ENCODE data around the gene FAR2. TPM values are rescaled to one million over a fixed set of nuclear protein-coding genes. Genes with fewer than 3 reads are reported as not detected.
"Not testable (repeated sequence)": the region's sequence is repeated elsewhere in the genome, so short reads cannot be mapped to it uniquely, and the experiment has no call there.

FAR2 gene
- total RNA-seq, 2 experiments from 2014 or later, result 7.8 to 8.1 TPM

- Mint-ChIP-seq H3K4me1 (peaks cover 15% of the 10 kb centered on the region), H3K4me3 (no peak overlapping the region), H3K27me3 (no peaks in the 10 kb centered on the region), H3K27ac (no peak overlapping the region), H3K9me3 (ENCODE audit: low read depth) (no peaks in the 10 kb centered on the region), H3K36me3 (ENCODE audit: low read depth) (no peaks in the 10 kb centered on the region)
- ATAC-seq (no peak), DNase-seq (no peak)
- CTCF ChIA-PET, result no interaction called here
- POLR2A ChIA-PET, result no interaction called here
- intact Hi-C loops (cut with DNase I, micrococcal nuclease), result no loop called here
These were observed 8.4 kb downstream of the FAR2 start for GRCh38 chr12:29157486-29157946.

- ChIA-PET CTCF (no interaction called here), POLR2A (no interaction called here)
- peaks cover 15% of the 10 kb centered on the region for H3K4me1 Mint-ChIP-seq
- no peak overlapping the region for H3K4me3 Mint-ChIP-seq
- intact Hi-C loops (cut with DNase I, micrococcal nuclease), result no loop called here
- DNase-seq (no peak), ATAC-seq (no peak)
- H3K36me3 Mint-ChIP-seq (ENCODE audit: low read depth), result no peaks in the 10 kb centered on the region
- H3K27ac Mint-ChIP-seq, result no peak overlapping the region
- H3K27me3 Mint-ChIP-seq, result no peaks in the 10 kb centered on the region
- no peaks in the 10 kb centered on the region for H3K9me3 Mint-ChIP-seq (ENCODE audit: low read depth)
These were observed 9.2 kb downstream of the FAR2 start for GRCh38 chr12:29158115-29158763.

GRCh38 chr12:29159661-29160060 is 10.6 kb downstream of the FAR2 start:
- no peaks in the 10 kb centered on the region for H3K9me3 Mint-ChIP-seq (ENCODE audit: low read depth)
- POLR2A ChIA-PET, result no interaction called here
- intact Hi-C loops (cut with DNase I, micrococcal nuclease), result no loop called here
- CTCF ChIA-PET, result interaction anchor here (0.6 to 1.2 kb wide), 3 partner anchors 9 to 81 kb away, joined by 3 read pairs; no protein-coding TSS in a partner anchor
- no peak overlapping the region for H3K4me3 Mint-ChIP-seq
- H3K27ac Mint-ChIP-seq, result no peak overlapping the region
- H3K36me3 Mint-ChIP-seq (ENCODE audit: low read depth), result no peaks in the 10 kb centered on the region
- ATAC-seq (no peak), DNase-seq (no peak)
- H3K27me3 Mint-ChIP-seq, result no peaks in the 10 kb centered on the region
- H3K4me1 Mint-ChIP-seq, result peaks cover 15% of the 10 kb centered on the region

DNA sequence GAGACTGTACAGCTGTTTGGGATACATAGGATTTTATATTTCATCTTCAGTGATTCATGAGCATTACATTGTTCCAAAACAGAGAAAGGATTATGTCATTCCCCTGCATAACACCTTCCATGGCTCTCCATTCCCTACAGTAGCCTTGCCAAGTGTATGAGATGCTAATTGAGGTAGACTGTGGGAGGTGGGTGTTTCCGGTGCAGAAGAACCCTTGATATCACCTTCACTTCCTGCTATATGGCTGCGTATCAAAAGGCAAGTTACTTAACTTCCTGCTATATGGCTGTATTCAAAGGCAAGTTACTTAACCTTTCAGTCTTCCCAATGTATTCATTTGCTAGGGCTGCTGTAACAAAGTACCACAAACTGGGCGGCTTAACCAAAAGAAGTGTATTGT is 11.2 kb downstream of the FAR2 start:
- intact Hi-C loops (cut with DNase I, micrococcal nuclease), result no loop called here
- ChIA-PET POLR2A (no interaction called here), CTCF (interaction anchor here (0.9 to 1.2 kb wide), 2 partner anchors 41 to 82 kb away, joined by 3 read pairs; no protein-coding TSS in a partner anchor)
- peak overlapping the region; percentile 29 for H3K27ac Mint-ChIP-seq
- peak; percentile 75 for ATAC-seq
- H3K4me1 Mint-ChIP-seq, result peaks cover 19% of the 10 kb centered on the region
- no peak overlapping the region for H3K4me3 Mint-ChIP-seq
- H3K9me3 Mint-ChIP-seq (ENCODE audit: low read depth), result no peaks in the 10 kb centered on the region
- no peaks in the 10 kb centered on the region for H3K36me3 Mint-ChIP-seq (ENCODE audit: low read depth)
- no peaks in the 10 kb centered on the region for H3K27me3 Mint-ChIP-seq
- peak; percentile 17 for DNase-seq

- Mint-ChIP-seq H3K27me3 (no peaks in the 10 kb centered on the region), H3K4me3 (no peak overlapping the region), H3K27ac (no peak overlapping the region), H3K36me3 (ENCODE audit: low read depth) (no peaks in the 10 kb centered on the region), H3K9me3 (ENCODE audit: low read depth) (no peaks in the 10 kb centered on the region), H3K4me1 (peaks cover 19% of the 10 kb centered on the region)
- POLR2A ChIA-PET, result no interaction called here
- DNase-seq (no peak), ATAC-seq (no peak)
- intact Hi-C loops (cut with DNase I, micrococcal nuclease), result no loop called here
- CTCF ChIA-PET, result no interaction called here
These were observed 14.1 kb downstream of the FAR2 start for GRCh38 chr12:29163146-29163545.

GRCh38 chr12:29164477-29165393 is 15.7 kb downstream of the FAR2 start:
- Mint-ChIP-seq H3K27me3 (no peaks in the 10 kb centered on the region), H3K4me1 (peaks cover 15% of the 10 kb centered on the region), H3K27ac (no peak overlapping the region), H3K4me3 (no peak overlapping the region), H3K9me3 (ENCODE audit: low read depth) (no peaks in the 10 kb centered on the region), H3K36me3 (ENCODE audit: low read depth) (no peaks in the 10 kb centered on the region)
- ATAC-seq, result peak; percentile 83
- ChIA-PET CTCF (interaction anchor here (1.0 kb wide), 1 partner anchor 1428 kb away, joined by 3 read pairs; no protein-coding TSS in a partner anchor), POLR2A (no interaction called here)
- no peak for DNase-seq
- intact Hi-C loops (cut with DNase I, micrococcal nuclease), result no loop called here

DNA sequence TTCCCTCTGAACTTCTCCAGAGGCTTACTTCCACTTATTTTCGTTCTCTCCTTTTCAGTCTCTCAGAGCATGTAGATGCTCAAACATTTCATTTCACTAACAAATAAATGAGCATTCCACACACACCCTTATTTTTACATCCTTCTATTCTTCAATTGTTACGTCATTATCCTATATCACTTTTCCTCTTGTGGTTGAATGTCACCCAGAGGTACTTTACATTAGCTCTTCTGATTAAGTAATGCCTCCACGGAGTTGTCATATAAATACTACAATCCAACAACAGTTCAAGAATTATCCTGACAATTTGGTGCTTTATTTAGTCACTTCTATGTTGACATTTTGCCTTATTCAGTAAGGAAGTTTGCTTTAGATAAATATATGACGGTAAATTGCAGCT is 18.4 kb downstream of the FAR2 start:
- H3K27me3 Mint-ChIP-seq, result no peaks in the 10 kb centered on the region
- ATAC-seq, result no peak
- no peak overlapping the region for H3K4me3 Mint-ChIP-seq
- DNase-seq, result no peak
- H3K27ac Mint-ChIP-seq, result no peak overlapping the region
- peaks cover 4% of the 10 kb centered on the region for H3K4me1 Mint-ChIP-seq
- H3K9me3 Mint-ChIP-seq (ENCODE audit: low read depth), result no peaks in the 10 kb centered on the region
- CTCF ChIA-PET, result no interaction called here
- intact Hi-C loops (cut with DNase I, micrococcal nuclease), result no loop called here
- peaks cover 5% of the 10 kb centered on the region for H3K36me3 Mint-ChIP-seq (ENCODE audit: low read depth)
- POLR2A ChIA-PET, result no interaction called here

DNA sequence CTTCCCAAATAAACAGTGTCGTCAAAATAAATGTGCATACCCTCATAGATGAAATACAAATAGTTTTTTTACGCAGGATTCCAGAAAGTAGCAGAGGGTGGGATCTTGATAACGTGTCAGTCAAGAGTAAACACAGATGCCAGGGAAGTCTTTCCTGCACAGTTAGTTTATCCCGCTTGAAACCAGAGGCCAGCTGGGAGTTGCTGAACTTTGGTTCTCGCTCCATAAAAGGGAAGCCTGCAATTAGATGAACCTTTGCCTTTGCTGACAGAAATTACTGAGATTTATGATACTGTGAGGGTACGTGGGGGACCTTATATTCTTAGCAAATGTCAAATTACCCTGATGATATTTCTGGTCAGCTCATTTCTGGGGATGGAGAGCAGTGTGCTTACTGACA is 18.9 kb downstream of the FAR2 start:
- intact Hi-C loops (cut with DNase I, micrococcal nuclease), result no loop called here
- ChIA-PET POLR2A (no interaction called here), CTCF (interaction anchor here (0.6 to 0.8 kb wide), 2 partner anchors 11 to 19 kb away, joined by 3 read pairs; no protein-coding TSS in a partner anchor)
- peaks cover 4% of the 10 kb centered on the region for H3K4me1 Mint-ChIP-seq
- no peak for DNase-seq
- no peak overlapping the region for H3K27ac Mint-ChIP-seq
- ATAC-seq, result no peak
- H3K4me3 Mint-ChIP-seq, result no peak overlapping the region
- H3K9me3 Mint-ChIP-seq (ENCODE audit: low read depth), result no peaks in the 10 kb centered on the region
- peaks cover 6% of the 10 kb centered on the region for H3K36me3 Mint-ChIP-seq (ENCODE audit: low read depth)
- no peaks in the 10 kb centered on the region for H3K27me3 Mint-ChIP-seq

DNA sequence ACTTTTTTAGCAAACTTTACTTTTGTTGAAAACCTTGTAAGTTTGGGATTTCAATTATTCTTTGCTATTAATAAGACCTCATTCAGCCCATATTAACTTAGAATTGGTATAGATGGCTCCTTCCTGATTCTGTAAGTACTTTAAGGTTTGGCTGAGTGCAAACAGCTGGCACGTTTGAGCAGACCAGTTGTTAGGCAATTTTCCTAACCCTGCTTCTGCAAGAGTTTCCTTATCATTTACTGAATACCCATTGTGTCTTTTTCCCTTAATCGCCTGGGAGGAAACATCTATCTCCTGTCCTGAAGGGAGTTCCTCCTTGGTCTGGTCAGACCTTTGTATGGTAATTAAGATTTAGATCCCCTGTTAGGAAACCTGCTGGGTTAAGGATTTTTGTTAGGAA is 20.9 kb downstream of the FAR2 start:
- H3K36me3 Mint-ChIP-seq (ENCODE audit: low read depth); H3K27ac Mint-ChIP-seq; H3K27me3 Mint-ChIP-seq; H3K4me3 Mint-ChIP-seq; H3K9me3 Mint-ChIP-seq (ENCODE audit: low read depth); intact Hi-C loops (cut with DNase I, micrococcal nuclease); ATAC-seq; H3K4me1 Mint-ChIP-seq; CTCF ChIA-PET; POLR2A ChIA-PET; DNase-seq: not testable (repeated sequence)

DNA sequence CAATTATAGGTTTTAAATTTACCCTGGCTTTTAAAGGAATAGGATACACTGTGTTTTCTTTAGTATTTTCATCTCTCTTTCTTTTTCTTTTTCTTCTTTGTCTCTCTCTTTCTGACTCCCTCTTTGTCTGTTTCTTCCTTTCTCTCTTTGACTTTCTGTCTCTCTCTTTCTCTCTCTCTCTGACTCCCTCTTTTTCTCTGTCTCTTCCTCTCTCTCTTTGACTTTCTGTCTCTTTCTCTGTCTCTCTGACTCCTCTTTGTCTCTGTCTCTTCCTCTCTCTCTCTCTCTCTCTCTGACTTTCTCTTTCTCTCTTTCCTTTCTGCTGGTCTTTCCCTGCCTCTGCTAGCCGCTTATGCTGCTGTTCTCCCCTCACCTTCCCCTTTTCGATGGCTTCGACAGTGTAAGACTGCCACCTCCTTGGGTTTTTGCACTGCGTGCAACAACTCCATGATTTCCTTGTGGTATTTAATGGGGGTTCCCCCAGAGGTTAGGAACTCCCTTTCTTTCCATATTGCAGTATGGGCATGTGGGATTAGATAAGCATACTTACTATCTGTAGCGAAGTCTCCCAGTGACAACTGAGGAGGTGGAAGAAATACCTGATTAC is 21.5 kb downstream of the FAR2 start:
- ATAC-seq, CTCF ChIA-PET: not testable (repeated sequence)

DNA sequence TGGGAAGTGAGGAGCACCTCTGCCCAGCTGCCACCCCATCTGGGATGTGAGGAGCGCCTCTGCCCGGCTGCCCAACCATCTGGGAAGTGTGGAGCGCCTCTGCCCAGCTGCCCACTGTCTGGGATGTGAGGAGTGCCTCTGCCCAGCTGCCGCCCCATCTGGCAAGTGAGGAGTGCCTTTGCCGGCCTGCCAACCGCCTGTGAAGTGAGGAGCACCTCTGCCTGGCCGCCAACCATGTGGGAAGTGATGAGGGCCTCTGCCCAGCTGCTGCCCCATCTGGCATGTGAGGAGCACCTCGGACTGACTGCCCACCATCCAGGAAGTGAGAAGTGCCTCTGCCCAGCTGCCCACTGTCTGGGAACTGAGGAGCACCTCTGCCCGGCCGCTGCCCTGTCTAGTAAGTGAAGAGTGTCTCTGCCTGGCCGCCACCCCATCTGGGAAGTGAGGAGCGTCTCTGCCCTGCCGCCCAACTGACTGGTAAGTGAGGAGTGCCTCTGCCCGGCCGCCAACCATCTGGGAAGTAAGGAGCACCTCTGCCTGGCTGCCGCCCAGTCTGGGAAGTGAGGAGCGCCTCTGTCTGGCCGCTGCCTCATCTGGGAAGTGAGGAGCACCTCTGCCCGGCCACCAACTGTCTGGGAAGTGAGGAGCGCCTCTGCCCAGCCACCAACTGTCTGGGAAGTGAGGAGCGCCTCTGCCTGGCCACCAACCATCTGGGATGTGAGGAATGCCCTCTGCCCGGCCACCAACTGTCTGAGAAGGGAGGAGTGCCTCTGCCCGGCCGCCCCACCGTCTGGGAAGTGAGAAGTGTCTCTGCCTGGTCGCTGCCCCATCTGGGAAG is 22.6 kb downstream of the FAR2 start:
- H3K27me3 Mint-ChIP-seq, result no peaks in the 10 kb centered on the region
- ChIA-PET CTCF (no interaction called here), POLR2A (no interaction called here)
- H3K36me3 Mint-ChIP-seq (ENCODE audit: low read depth), result peaks cover 6% of the 10 kb centered on the region
- no peak overlapping the region for H3K4me3 Mint-ChIP-seq
- no peaks in the 10 kb centered on the region for H3K4me1 Mint-ChIP-seq
- ATAC-seq, result no peak
- intact Hi-C loops (cut with DNase I, micrococcal nuclease), result no loop called here
- no peaks in the 10 kb centered on the region for H3K9me3 Mint-ChIP-seq (ENCODE audit: low read depth)
- no peak overlapping the region for H3K27ac Mint-ChIP-seq
- no peak for DNase-seq

More for the DNA sequence above, 21.5 kb downstream of the FAR2 start:
- H3K27ac Mint-ChIP-seq; POLR2A ChIA-PET; DNase-seq; H3K4me1 Mint-ChIP-seq; intact Hi-C loops (cut with DNase I, micrococcal nuclease); H3K36me3 Mint-ChIP-seq (ENCODE audit: low read depth); H3K27me3 Mint-ChIP-seq; H3K4me3 Mint-ChIP-seq; H3K9me3 Mint-ChIP-seq (ENCODE audit: low read depth): not testable (repeated sequence)

All from activated CD4-positive, alpha-beta T cell treated with anti-CD3 and anti-CD28 coated beads for 36 hours (primary cell).